ENCODE data around the gene PCSK9.

- TF ChIP-seq POLR2A (IDR thresholded peaks at IDR 0.05) (no peak), CTCF (IDR thresholded peaks at IDR 0.05) (no peak)
Measured at GRCh38 chr1:55039342-55040082, at the start of gene PCSK9.

Data from heart left ventricle (tissue), 13 donors.